ENCODE results near the gene RAD51. TPM values are rescaled to one million over a fixed set of nuclear protein-coding genes. Genes with fewer than 3 reads are reported as not detected.

RAD51 gene
- total and polyA plus RNA-seq, 9 of the 15 experiments (the other 6 are each of a cell fraction or from before 2014, with no cell fraction given): 16.0 to 63.8 (median 34.6) TPM

DNA sequence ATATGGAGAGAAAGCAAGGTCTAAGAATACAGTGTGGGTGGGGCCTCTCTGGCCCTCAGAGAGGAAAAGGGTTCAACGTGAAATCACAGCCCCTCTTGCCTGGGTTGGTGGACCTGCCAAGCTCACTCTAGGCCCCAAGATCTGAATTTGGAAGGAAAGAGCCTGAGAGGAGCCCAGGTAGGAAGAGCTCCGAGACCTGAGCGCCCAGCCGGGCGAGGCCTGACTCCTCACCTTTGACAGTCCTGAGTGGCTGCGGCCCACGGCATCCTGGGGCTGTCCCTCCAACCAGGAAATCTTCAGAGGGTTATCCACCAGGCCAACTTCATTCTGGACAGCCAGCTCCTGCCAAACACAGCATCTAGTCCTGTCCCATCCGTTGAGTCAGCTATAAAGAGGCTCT lies 78.5 kb downstream of the RAD51 start (continued):
- TF ChIP-seq PRMT5 (CRISPR knock-in tag; IDR thresholded peaks at IDR 0.05): no peak
- TF ChIP-seq, protein P1, sequence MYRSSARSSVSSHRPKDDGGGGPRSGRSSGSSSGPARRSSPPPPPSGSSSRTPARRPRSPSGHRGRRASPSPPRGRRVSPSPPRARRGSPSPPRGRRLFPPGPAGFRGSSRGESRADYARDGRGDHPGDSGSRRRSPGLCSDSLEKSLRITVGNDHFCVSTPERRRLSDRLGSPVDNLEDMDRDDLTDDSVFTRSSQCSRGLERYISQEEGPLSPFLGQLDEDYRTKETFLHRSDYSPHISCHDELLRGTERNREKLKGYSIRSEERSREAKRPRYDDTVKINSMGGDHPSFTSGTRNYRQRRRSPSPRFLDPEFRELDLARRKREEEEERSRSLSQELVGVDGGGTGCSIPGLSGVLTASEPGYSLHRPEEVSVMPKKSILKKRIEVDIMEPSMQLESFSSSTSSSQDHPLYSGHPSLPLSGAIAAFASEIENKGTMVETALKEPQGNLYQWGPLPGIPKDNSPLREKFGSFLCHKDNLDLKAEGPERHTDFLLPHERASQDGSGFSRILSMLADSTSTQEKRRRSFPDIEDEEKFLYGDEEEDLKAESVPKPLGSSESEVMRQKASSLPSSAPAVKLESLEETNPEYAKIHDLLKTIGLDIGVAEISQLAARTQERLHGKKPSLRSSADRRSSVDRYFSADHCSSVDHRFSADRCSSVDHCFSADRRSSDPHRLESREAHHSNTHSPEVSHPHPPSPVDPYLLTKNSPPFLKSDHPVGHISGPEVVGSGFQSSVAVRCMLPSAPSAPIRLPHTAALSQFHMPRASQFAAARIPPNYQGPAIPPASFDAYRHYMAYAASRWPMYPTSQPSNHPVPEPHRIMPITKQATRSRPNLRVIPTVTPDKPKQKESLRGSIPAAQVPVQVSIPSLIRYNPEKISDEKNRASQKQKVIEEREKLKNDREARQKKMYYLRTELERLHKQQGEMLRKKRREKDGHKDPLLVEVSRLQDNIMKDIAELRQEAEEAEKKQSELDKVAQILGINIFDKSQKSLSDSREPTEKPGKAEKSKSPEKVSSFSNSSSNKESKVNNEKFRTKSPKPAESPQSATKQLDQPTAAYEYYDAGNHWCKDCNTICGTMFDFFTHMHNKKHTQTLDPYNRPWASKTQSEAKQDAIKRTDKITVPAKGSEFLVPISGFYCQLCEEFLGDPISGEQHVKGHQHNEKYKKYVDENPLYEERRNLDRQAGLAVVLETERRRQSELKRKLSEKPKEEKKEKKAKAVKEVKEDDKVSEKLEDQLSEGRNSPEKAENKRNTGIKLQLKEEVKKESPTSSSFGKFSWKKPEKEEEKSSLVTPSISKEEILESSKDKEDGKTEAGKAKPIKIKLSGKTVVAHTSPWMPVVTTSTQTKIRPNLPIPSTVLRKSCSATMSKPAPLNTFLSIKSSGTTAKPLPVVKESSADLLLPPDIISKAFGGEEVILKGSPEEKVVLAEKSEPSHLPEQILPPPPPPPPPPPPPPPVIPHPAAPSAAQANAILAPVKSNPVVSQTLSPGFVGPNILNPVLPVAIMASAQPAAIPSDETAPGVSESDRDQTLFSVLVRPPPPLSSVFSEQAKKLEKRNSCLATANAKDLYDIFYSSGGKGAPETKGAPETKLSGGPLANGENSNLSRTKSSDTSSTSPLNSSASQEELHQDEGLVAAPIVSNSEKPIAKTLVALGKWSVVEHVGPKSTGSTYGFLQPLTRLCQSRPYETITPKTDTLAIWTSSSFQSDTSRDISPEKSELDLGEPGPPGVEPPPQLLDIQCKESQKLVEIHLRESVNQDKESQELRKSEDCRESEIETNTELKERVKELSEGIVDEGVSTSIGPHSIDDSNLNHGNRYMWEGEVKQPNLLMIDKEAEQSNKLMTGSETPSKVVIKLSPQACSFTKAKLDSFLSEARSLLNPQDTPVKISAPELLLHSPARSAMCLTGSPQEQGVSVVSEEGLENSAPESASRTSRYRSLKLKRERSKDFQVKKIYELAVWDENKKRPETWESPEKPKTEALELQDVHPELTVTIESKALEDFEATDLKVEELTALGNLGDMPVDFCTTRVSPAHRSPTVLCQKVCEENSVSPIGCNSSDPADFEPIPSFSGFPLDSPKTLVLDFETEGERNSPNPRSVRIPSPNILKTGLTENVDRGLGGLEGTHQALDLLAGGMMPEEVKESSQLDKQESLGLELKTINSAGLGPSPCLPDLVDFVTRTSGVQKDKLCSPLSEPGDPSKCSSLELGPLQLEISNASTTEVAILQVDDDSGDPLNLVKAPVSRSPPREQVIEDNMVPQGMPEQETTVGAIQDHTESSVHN (IDR thresholded peaks at IDR 0.05; ENCODE audit: borderline replicate concordance in 1 of 2, low read depth in 1 of 2): no peak
